Measurements from ENCODE around the gene NANOS1. TPM values are rescaled to one million over a fixed set of nuclear protein-coding genes. Genes with fewer than 3 reads are reported as not detected.

Gene NANOS1
- total and polyA plus RNA-seq, 9 of the 15 experiments (the other 6 are each of a cell fraction or from before 2014, with no cell fraction given) = 0.14 to 1.6 (median 0.83) TPM; not detected in 1

DNA sequence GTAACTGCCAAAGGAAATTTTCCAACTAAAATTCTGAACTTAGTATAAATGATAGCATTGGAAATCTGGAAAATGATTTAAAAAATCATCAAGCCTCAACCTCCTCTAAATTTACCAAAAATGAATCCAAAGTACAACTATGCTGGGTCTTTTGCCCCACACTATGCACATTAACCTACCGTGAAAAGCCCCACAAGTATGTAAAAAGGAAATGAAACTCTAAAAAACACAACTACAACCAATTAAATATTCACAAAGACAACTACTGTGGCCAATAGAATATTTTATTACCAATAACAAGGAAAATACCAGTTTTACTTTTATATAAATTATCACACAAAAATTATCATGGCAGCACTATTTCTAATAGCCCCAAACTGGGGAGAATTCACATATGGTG is 31.8 kb downstream of the NANOS1 start:
- FAIRE-seq (no peak), DNase-seq (ENCODE audit: extremely low read depth in 1 of 4, low spot score in 3 of 4) (no peak), ATAC-seq (no peak)
- ChIA-PET CTCF (ENCODE audit: low intra/inter-chr PET ratio) (no interaction called here), POLR2A (interaction anchor here (1.4 kb wide), 1 partner anchor 31 kb away, joined by 5 read pairs; the partner anchor contains the start of gene NANOS1)
- Histone ChIP-seq H3K79me2 (ENCODE audit: control insufficient read depth, insufficient read depth, low read length) (peaks cover 57% of the 10 kb centered on the region), H3K9me1 (ENCODE audit: control insufficient read depth, insufficient read depth, low read length) (no peaks in the 10 kb centered on the region), H3K4me1 (replicated peaks in 1 of 2; ENCODE audit: control insufficient read depth in 2 of 2, insufficient read depth in 2 of 2, low read length in 2 of 2) (no peaks in the 10 kb centered on the region), H3K27ac (ENCODE audit: extremely low read depth, low read depth, low read length) (no peak overlapping the region), H3K4me3 (no peak overlapping the region), H3K4me2 (ENCODE audit: insufficient read depth, low read length) (no peak overlapping the region), H3K27me3 (ENCODE audit: control insufficient read depth in 2 of 2, insufficient read depth in 2 of 2, low read length in 2 of 2) (no peaks in the 10 kb centered on the region), H3K9me3 (replicated peaks; ENCODE audit: control insufficient read depth, insufficient read depth, low read depth, low read length) (no peaks in the 10 kb centered on the region), H2AFZ (ENCODE audit: low read depth, low read length) (no peak overlapping the region), H4K20me1 (replicated peaks; ENCODE audit: control insufficient read depth, insufficient read depth, low read length) (no peaks in the 10 kb centered on the region), H3K9ac (ENCODE audit: insufficient read depth in 1 of 2, low read depth in 2 of 2, low read length in 2 of 2) (no peak overlapping the region), H3K36me3 (ENCODE audit: control insufficient read depth, insufficient read depth, low read length) (peaks cover 98% of the 10 kb centered on the region)
- no TSS peak for BruUV-seq (replicated peaks)
- no peak for TF ChIP-seq HDAC6 (IDR thresholded peaks at IDR 0.05; ENCODE audit: low read depth, low read length)
- no peak for TF ChIP-seq CHD2 (IDR thresholded peaks at IDR 0.05; ENCODE audit: low read depth, low read length)
- TF ChIP-seq MEF2D (tag; conservative IDR thresholded peaks at IDR 0.05; ENCODE audit: low read depth) = no peak
- TF ChIP-seq, protein P1, sequence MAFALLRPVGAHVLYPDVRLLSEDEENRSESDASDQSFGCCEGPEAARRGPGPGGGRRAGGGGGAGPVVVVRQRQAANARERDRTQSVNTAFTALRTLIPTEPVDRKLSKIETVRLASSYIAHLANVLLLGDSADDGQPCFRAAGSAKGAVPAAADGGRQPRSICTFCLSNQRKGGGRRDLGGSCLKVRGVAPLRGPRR (CRISPR knock-in tag; IDR thresholded peaks at IDR 0.05) = no peak
- TF ChIP-seq RBBP5 (IDR thresholded peaks at IDR 0.05; ENCODE audit: borderline replicate concordance, insufficient read depth, low read length, poor library complexity, severe bottlenecking) = no peak
- no peak for TF ChIP-seq XRCC3 (IDR thresholded peaks at IDR 0.05)
- TF ChIP-seq ZBTB1 (CRISPR knock-in tag; IDR thresholded peaks at IDR 0.05; ENCODE audit: borderline replicate concordance, low read depth) = no peak
- no peak for TF ChIP-seq NR3C1 (CRISPR knock-in tag; IDR thresholded peaks at IDR 0.05)
- no peak for TF ChIP-seq KDM2B (CRISPR knock-in tag; IDR thresholded peaks at IDR 0.05)
- TF ChIP-seq MECOM (CRISPR knock-in tag; IDR thresholded peaks at IDR 0.05) = no peak
- no peak for TF ChIP-seq CBX3 (IDR thresholded peaks at IDR 0.05; ENCODE audit: borderline replicate concordance in 1 of 2, low read length in 2 of 2)
- no peak for TF ChIP-seq KAT2B (IDR thresholded peaks at IDR 0.05; ENCODE audit: low read depth, low read length)
- TF ChIP-seq TOE1 (IDR thresholded peaks at IDR 0.05; ENCODE audit: borderline replicate concordance) = no peak
- no peak for TF ChIP-seq TOE1 (CRISPR knock-in tag; IDR thresholded peaks at IDR 0.05; ENCODE audit: borderline replicate concordance, low read depth)
- no peak for TF ChIP-seq ZC3H4 (CRISPR knock-in tag; IDR thresholded peaks at IDR 0.05; ENCODE audit: borderline replicate concordance)
- WGBS (ENCODE audit: insufficient coverage, low coverage, missing lambda C conversion rate) = 80% methylated on average over 1 of the region's 1 CpG
- in situ Hi-C loops (cut with MboI) = no loop called here
- intact Hi-C loops (cut with micrococcal nuclease) = no loop called here
